CD14-positive monocyte (primary cell): ENCODE measurements around the gene MRRF. TPM values are rescaled to one million over a fixed set of nuclear protein-coding genes. Genes with fewer than 3 reads are reported as not detected.

Experiments
- DNase-seq, 3 donors: peaks; one replicate each; pipeline ENCODE4 v3.0.0-alpha.2; 2011 to 2022
- H2AFZ ChIP-seq: 2 replicates; pipeline ENCODE4 v1.6.0; 2012; ENCODE audit warnings: mild to moderate bottlenecking, low read depth, low read length, inconsistent platforms; ENCODE audit not compliant: insufficient read depth, poor library complexity, severe bottlenecking
- H3K27ac ChIP-seq, 2 donors: 1 replicate in 1 of 2; 2 replicates in 1 of 2; pipeline ENCODE4 v1.5.1; 2012 to 2013; ENCODE audit warnings: low read length in 2 of 2, control low read depth in 1 of 2, inconsistent platforms in 1 of 2, low read depth in 1 of 2, mild to moderate bottlenecking in 1 of 2
- H3K27me3 ChIP-seq, 2 donors: one replicate each; pipeline versions ENCODE4 v1.6.0 to v1.6.1; 2011 to 2013; ENCODE audit warnings: low read length in 2 of 2; ENCODE audit not compliant: control insufficient read depth in 2 of 2, insufficient read depth in 2 of 2
- H3K36me3 ChIP-seq, 2 donors: replicated peaks in 1 of 2; 1 replicate in 1 of 2; 2 replicates in 1 of 2; pipeline versions ENCODE4 v1.5.1 to v1.6.1; 2012 to 2013; ENCODE audit warnings: low read length in 2 of 2, control low read depth in 1 of 2, inconsistent platforms in 1 of 2, mild to moderate bottlenecking in 1 of 2; ENCODE audit not compliant: insufficient read depth in 2 of 2, control insufficient read depth in 1 of 2
- H3K4me1 ChIP-seq, 2 donors: 1 replicate in 1 of 2; 2 replicates in 1 of 2; pipeline versions ENCODE4 v1.5.1 to v1.6.1; 2012 to 2013; ENCODE audit warnings: low read length in 2 of 2, control low read depth in 1 of 2, inconsistent platforms in 1 of 2, mild to moderate bottlenecking in 1 of 2, moderate library complexity in 1 of 2; ENCODE audit not compliant: insufficient read depth in 2 of 2, control insufficient read depth in 1 of 2
- H3K4me2 ChIP-seq: replicated peaks from 2 replicates; pipeline ENCODE3; 2012; ENCODE audit warnings: low read length, moderate library complexity, mild to moderate bottlenecking; ENCODE audit not compliant: poor library complexity, severe bottlenecking; ENCODE audit errors: extremely low read depth
- H3K4me3 ChIP-seq, 3 experiments: fragments of 200-600 bp in 1 of 3; sonication (generic) in 1 of 3; replicated peaks in 1 of 3; 1 replicate in 2 of 3; 2 replicates in 1 of 3; pipeline ENCODE4 v1.5.1; 2011 to 2013; ENCODE audit warnings: low read length in 3 of 3, mild to moderate bottlenecking in 3 of 3, control low read depth in 2 of 3, low read depth in 2 of 3, inconsistent platforms in 1 of 3, moderate library complexity in 1 of 3
- H3K79me2 ChIP-seq: 2 replicates; pipeline ENCODE4 v1.6.0; 2012; ENCODE audit warnings: mild to moderate bottlenecking, control low read depth, inconsistent platforms, low read length, moderate library complexity; ENCODE audit not compliant: insufficient read depth
- H3K9ac ChIP-seq: 2 replicates; pipeline ENCODE4 v1.6.0; 2017; ENCODE audit warnings: low read length, mild to moderate bottlenecking; ENCODE audit not compliant: insufficient read depth, poor library complexity, severe bottlenecking
- H3K9me3 ChIP-seq, 2 donors: replicated peaks in 1 of 2; 1 replicate in 1 of 2; 2 replicates in 1 of 2; pipeline versions ENCODE4 v1.5.1 to v1.6.1; 2012 to 2013; ENCODE audit warnings: low read length in 2 of 2, control low read depth in 1 of 2; ENCODE audit not compliant: control insufficient read depth in 1 of 2, insufficient read depth in 1 of 2
- H4K20me1 ChIP-seq: 2 replicates; pipeline ENCODE4 v1.6.0; 2012; ENCODE audit warnings: mild to moderate bottlenecking, low read length, control low read depth, moderate library complexity; ENCODE audit not compliant: insufficient read depth
- H3K27ac Mint-ChIP-seq, 7 donors: one replicate each; pipeline ENCODE4 v1.8.0; 2020; ENCODE audit warnings: mild to moderate bottlenecking in 7 of 7, mixed read lengths in 7 of 7, moderate library complexity in 6 of 7, inconsistent platforms in 2 of 7
- H3K27me3 Mint-ChIP-seq, 3 donors: one replicate each; pipeline ENCODE4 v1.8.0; 2021 to 2022; ENCODE audit warnings: low read depth in 3 of 3, mild to moderate bottlenecking in 3 of 3, mixed read lengths in 3 of 3, moderate library complexity in 3 of 3, inconsistent platforms in 1 of 3
- H3K36me3 Mint-ChIP-seq, 2 donors: one replicate each; pipeline ENCODE4 v1.8.0; 2020; ENCODE audit warnings: mixed read lengths in 2 of 2, inconsistent platforms in 1 of 2, mild to moderate bottlenecking in 1 of 2
- H3K4me1 Mint-ChIP-seq: one replicate; pipeline ENCODE4 v1.8.0; 2020; ENCODE audit warnings: mild to moderate bottlenecking, mixed read lengths
- H3K4me3 Mint-ChIP-seq, 2 donors: one replicate each; pipeline ENCODE4 v1.8.0; 2020; ENCODE audit warnings: mild to moderate bottlenecking in 2 of 2, mixed read lengths in 2 of 2, moderate library complexity in 1 of 2
- H3K9me3 Mint-ChIP-seq, 7 donors: one replicate each; pipeline ENCODE4 v1.8.0; 2020 to 2022; ENCODE audit warnings: mixed read lengths in 7 of 7, mild to moderate bottlenecking in 6 of 7, moderate library complexity in 6 of 7, inconsistent platforms in 2 of 7
- WGBS: methylation state at CpG from one replicate; pipeline ENCODE4 v1.1.5; 2013; ENCODE audit warnings: missing lambda C conversion rate; ENCODE audit not compliant: insufficient coverage; 5-methylcytosine and 5-hydroxymethylcytosine counted together
- intact Hi-C, 2 donors: fragments of 100-400 bp; cut with micrococcal nuclease; formaldehyde crosslinking; loops; one replicate each; pipeline versions ENCODE4 v1.15.0 to v1.15.1; 2023
- polyA plus RNA-seq, 3 donors: library from polyadenylated mRNA; depleted of rRNA in 1 of 3; unstranded in 2 of 3; stranded (reverse) in 1 of 3; fragments of 300-500 nt in 2 of 3; fragments of >200 nt in 1 of 3; fragmentation: Illumina TruSeq in 2 of 3; gene quantifications; 1 replicate in 2 of 3; 2 replicates in 1 of 3; pipeline ENCODE4 v1.2.3, GENCODE V29; 2012 to 2021
- TF ChIP-seq, protein P1 (sequence below): fragments of 200-600 bp; IDR thresholded peaks from one replicate; pipeline ENCODE4 v1.8.0; 2022; ENCODE audit warnings: antibody characterized with exemption, mild to moderate bottlenecking

MRRF gene
- polyA plus RNA-seq, 3 donors: 16.0 to 34.4 (median 16.2) TPM

DNA sequence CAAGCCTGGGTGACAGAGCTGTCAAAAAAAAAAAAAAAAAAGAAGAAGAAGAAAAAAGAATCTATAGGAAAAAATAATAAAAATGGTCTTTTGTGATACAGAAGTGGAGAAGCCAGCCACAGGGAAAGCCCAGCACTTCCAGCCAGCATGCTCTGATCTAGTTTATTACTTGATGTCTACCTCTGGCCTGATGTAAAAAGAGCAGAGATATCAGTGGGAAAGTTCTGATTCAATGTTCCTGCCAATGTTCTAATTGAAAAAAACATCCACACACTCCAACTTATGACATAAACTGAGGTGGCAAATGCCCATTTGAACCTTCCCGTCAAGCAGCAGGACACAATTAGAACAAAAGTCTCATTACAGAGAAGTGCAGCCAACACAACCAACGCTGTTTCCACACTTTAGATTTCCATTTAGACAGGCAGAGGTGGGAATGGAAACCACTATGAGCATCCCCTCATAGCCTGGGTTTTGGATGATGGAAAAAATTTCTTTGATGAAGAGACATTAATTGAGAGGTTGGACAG is 5.7 kb upstream of the MRRF start:
- H3K9me3 ChIP-seq: no peaks in the 10 kb centered on the region
- H3K4me2 ChIP-seq: no peak overlapping the region
- no peak for DNase-seq
- no peak overlapping the region for H3K27ac ChIP-seq
- peaks cover 48% of the 10 kb centered on the region for H4K20me1 ChIP-seq
- H3K27me3 ChIP-seq: no peaks in the 10 kb centered on the region
- H3K9ac ChIP-seq: no peak overlapping the region
- TF ChIP-seq, protein P1, sequence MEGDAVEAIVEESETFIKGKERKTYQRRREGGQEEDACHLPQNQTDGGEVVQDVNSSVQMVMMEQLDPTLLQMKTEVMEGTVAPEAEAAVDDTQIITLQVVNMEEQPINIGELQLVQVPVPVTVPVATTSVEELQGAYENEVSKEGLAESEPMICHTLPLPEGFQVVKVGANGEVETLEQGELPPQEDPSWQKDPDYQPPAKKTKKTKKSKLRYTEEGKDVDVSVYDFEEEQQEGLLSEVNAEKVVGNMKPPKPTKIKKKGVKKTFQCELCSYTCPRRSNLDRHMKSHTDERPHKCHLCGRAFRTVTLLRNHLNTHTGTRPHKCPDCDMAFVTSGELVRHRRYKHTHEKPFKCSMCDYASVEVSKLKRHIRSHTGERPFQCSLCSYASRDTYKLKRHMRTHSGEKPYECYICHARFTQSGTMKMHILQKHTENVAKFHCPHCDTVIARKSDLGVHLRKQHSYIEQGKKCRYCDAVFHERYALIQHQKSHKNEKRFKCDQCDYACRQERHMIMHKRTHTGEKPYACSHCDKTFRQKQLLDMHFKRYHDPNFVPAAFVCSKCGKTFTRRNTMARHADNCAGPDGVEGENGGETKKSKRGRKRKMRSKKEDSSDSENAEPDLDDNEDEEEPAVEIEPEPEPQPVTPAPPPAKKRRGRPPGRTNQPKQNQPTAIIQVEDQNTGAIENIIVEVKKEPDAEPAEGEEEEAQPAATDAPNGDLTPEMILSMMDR: no peak
- no peak overlapping the region for H3K4me3 Mint-ChIP-seq
- H3K4me3 ChIP-seq: no peak overlapping the region
- H3K27ac Mint-ChIP-seq: no peak overlapping the region
- H3K4me1 ChIP-seq: peaks cover 8 to 13% of the 10 kb centered on the region in 2 donors
- H3K9me3 Mint-ChIP-seq: no peaks in the 10 kb centered on the region
- H3K27me3 Mint-ChIP-seq: no peaks in the 10 kb centered on the region
- peaks cover 17% of the 10 kb centered on the region for H3K4me1 Mint-ChIP-seq
- intact Hi-C loops: loop anchor here in 1 of 2 donors (5.0 kb wide), 1 partner anchor 92 kb away; no protein-coding TSS in a partner anchor
- H3K36me3 Mint-ChIP-seq: peaks cover 54 to 73% of the 10 kb centered on the region in 2 donors
- peaks cover 64 to 81% of the 10 kb centered on the region in 2 donors for H3K36me3 ChIP-seq
- H2AFZ ChIP-seq: no peak overlapping the region
- H3K79me2 ChIP-seq: peaks cover 44% of the 10 kb centered on the region
- no CpG with 5 or more reads among the region's 2 CpGs for WGBS

DNA sequence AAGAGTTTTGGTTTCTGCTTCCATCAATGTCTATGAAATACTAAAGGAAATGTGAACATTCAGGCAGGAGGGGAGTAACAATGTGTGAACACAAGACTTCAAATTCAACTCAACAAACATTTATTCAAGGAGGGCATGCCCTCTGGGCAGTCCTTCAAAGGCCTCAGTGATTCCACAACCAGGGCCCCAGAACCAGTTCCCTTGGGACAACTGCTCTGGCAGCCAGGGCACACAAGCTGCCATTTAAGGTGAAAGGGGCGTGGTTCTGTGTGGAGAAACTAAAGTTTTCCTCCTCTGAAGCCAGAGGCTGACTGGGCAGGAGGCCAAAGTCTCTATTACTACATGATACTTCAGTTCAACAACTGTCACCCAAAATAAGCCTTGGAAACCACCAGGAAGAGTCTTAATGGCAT is 3.2 kb upstream of the MRRF start:
- TF ChIP-seq, protein P1: no peak
- peaks cover 59% of the 10 kb centered on the region for H3K79me2 ChIP-seq
- peaks cover 27% of the 10 kb centered on the region for H3K4me1 Mint-ChIP-seq
- H3K4me2 ChIP-seq: no peak overlapping the region
- peaks cover 43 to 58% of the 10 kb centered on the region in 2 donors for H3K36me3 Mint-ChIP-seq
- H2AFZ ChIP-seq: no peak overlapping the region
- peaks cover 14 to 27% of the 10 kb centered on the region in 2 donors for H3K4me1 ChIP-seq
- no peak overlapping the region for H3K4me3 ChIP-seq
- intact Hi-C loops: loop anchor here (5.0 to 10.0 kb wide), 4 partner anchors 99 to 643 kb away; partner anchors contain the start of genes TTLL11 (in 2 of the 2), PDCL (in 1 of the 2) and RC3H2 (in 1 of the 2)
- no peaks in the 10 kb centered on the region for H3K9me3 Mint-ChIP-seq
- peaks cover 42 to 56% of the 10 kb centered on the region in 2 donors for H3K36me3 ChIP-seq
- no peak for DNase-seq
- no CpG with 5 or more reads among the region's 1 CpG for WGBS
- no peaks in the 10 kb centered on the region for H3K9me3 ChIP-seq
- H3K27ac Mint-ChIP-seq: peak overlapping the region in 3 of 7 donors; percentile 36 to 72 (median 55)
- H3K27me3 Mint-ChIP-seq: no peaks in the 10 kb centered on the region
- peaks cover 34% of the 10 kb centered on the region for H4K20me1 ChIP-seq
- H3K9ac ChIP-seq: no peak overlapping the region
- no peak overlapping the region for H3K4me3 Mint-ChIP-seq
- H3K27ac ChIP-seq: peak overlapping the region in 1 of 2 donors; percentile 40
- no peaks in the 10 kb centered on the region for H3K27me3 ChIP-seq
